Colonic mucosa (tissue), 4 donors: ENCODE measurements around the gene CEP170B. TPM values are rescaled to one million over a fixed set of nuclear protein-coding genes. Genes with fewer than 3 reads are reported as not detected.
"Not testable (repeated sequence)": the region's sequence is repeated elsewhere in the genome, so short reads cannot be mapped to it uniquely, and the experiment has no call there.

Experiments used
- DNase-seq: peaks from one replicate; pipeline ENCODE4 v3.0.0-alpha.2; 2020
- H3K27ac ChIP-seq: fragments of 200-600 bp; one replicate; pipeline ENCODE4 v1.8.0; 2021
- H3K27me3 ChIP-seq: fragments of 200-600 bp; one replicate; pipeline ENCODE4 v1.8.0; 2021
- H3K36me3 ChIP-seq: fragments of 200-600 bp; one replicate; pipeline ENCODE4 v1.8.0; 2021
- H3K4me1 ChIP-seq: fragments of 200-600 bp; one replicate; pipeline ENCODE4 v1.8.0; 2021; ENCODE audit warnings: mild to moderate bottlenecking
- H3K4me3 ChIP-seq: fragments of 200-600 bp; one replicate; pipeline ENCODE4 v1.8.0; 2021
- H3K9ac ChIP-seq, 2 donors: one replicate each; pipeline ENCODE4 v1.7.0; 2013; ENCODE audit warnings: control low read depth in 2 of 2, low read depth in 2 of 2, low read length in 2 of 2
- H3K9me3 ChIP-seq: fragments of 200-600 bp; one replicate; pipeline ENCODE4 v1.8.0; 2021
- intact Hi-C: fragments of 100-400 bp; cut with DNase I; formaldehyde crosslinking; loops from one replicate; pipeline ENCODE4 v1.14.1; 2022
- total RNA-seq, 2 donors: library from RNA; stranded (reverse); fragmentation: NEBNext Ultra II Directional in 1 of 2; extraction: Animal tissue kit (Norgen Biotek cat#: 25700) in 1 of 2; gene quantifications; one replicate each; pipeline ENCODE4 v1.2.1, GENCODE V29; 2021
- TF ChIP-seq, protein P1 (sequence below): fragments of 200-600 bp; IDR thresholded peaks from one replicate; pipeline ENCODE4 v1.8.0; 2022; ENCODE audit warnings: antibody characterized with exemption, mild to moderate bottlenecking
- donor health status: healthy.
- donor health status: DM: no; HTN: no; CAD: no.
- donor health status: DM: no; HTN: no; CAD: no.

CEP170B gene
- total RNA-seq, 2 donors from 2014 or later = 57.2 to 110 TPM

DNA sequence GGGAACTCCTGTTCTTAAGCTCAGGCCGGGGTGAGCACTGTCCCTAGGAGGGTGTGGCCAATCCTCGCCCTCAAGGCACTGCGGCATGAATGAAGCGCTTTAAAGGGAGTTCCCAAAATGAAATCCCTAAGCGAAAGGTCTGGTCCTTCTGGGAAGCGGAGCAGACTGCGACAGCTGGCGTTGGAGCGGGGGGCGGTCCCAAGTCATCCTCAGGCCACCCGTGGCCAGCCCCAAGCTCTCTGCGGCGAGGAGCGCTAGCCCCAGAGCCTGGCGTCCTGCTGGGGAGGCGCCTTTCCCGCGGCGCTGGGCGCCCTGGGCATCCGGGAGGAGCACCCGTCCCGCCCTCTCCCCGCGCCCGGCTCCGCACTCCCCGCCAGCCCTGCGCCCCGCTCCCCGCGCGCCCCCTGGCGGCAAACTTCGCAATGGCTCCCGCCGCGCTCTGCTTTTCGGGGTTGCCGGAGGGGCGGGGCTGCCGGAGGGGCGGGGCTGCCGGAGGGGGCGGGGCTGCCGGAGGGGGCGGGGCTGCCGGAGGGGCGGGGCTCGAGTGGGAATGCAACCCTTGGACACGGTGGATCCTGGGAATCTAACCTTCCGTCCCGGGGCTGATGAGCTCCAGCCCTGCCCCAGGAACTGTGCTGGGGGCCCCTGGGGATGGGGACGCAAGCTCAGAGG lies 38.7 kb upstream of the CEP170B start:
- no peaks in the 10 kb centered on the region for H3K36me3 ChIP-seq
- TF ChIP-seq, protein P1, sequence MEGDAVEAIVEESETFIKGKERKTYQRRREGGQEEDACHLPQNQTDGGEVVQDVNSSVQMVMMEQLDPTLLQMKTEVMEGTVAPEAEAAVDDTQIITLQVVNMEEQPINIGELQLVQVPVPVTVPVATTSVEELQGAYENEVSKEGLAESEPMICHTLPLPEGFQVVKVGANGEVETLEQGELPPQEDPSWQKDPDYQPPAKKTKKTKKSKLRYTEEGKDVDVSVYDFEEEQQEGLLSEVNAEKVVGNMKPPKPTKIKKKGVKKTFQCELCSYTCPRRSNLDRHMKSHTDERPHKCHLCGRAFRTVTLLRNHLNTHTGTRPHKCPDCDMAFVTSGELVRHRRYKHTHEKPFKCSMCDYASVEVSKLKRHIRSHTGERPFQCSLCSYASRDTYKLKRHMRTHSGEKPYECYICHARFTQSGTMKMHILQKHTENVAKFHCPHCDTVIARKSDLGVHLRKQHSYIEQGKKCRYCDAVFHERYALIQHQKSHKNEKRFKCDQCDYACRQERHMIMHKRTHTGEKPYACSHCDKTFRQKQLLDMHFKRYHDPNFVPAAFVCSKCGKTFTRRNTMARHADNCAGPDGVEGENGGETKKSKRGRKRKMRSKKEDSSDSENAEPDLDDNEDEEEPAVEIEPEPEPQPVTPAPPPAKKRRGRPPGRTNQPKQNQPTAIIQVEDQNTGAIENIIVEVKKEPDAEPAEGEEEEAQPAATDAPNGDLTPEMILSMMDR = peak; percentile 88
- no peaks in the 10 kb centered on the region for H3K9me3 ChIP-seq
- H3K4me1 ChIP-seq = peaks cover 13% of the 10 kb centered on the region
- H3K9ac ChIP-seq = peak overlapping the region; percentile 34 to 66
- peak overlapping the region; percentile 53 for H3K27ac ChIP-seq
- intact Hi-C loops = loop anchor here (2.0 kb wide), 1 partner anchor 58 kb away; no protein-coding TSS in a partner anchor
- H3K4me3 ChIP-seq = peak overlapping the region; percentile 63
- no peaks in the 10 kb centered on the region for H3K27me3 ChIP-seq
- DNase-seq = peak; percentile 96

DNA sequence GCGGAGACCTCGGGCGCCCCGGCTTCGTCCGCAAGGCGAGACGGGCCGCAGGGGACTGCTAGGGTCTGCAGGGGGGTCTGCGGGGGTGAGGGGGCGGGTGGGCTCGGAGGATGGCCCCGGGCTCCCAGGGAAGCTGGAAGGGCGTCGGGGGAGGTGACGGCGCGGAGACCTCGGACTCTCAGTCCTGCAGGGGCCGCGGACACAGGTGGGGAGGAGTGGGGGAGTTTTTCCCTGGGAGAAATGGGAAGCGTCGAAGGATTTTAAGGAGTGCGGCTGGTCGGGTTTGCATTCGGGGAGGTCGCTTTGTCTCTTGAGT lies 38.2 kb upstream of the CEP170B start:
- no peak overlapping the region for H3K27ac ChIP-seq
- H3K4me1 ChIP-seq = peaks cover 13% of the 10 kb centered on the region
- no peaks in the 10 kb centered on the region for H3K36me3 ChIP-seq
- TF ChIP-seq, protein P1 = no peak
- intact Hi-C loops = loop anchor here (2.0 kb wide), 1 partner anchor 58 kb away; no protein-coding TSS in a partner anchor
- H3K4me3 ChIP-seq = peak overlapping the region; percentile 63
- no peak for DNase-seq
- peak overlapping the region; percentile 55 to 66 for H3K9ac ChIP-seq
- no peaks in the 10 kb centered on the region for H3K27me3 ChIP-seq
- H3K9me3 ChIP-seq = no peaks in the 10 kb centered on the region

DNA sequence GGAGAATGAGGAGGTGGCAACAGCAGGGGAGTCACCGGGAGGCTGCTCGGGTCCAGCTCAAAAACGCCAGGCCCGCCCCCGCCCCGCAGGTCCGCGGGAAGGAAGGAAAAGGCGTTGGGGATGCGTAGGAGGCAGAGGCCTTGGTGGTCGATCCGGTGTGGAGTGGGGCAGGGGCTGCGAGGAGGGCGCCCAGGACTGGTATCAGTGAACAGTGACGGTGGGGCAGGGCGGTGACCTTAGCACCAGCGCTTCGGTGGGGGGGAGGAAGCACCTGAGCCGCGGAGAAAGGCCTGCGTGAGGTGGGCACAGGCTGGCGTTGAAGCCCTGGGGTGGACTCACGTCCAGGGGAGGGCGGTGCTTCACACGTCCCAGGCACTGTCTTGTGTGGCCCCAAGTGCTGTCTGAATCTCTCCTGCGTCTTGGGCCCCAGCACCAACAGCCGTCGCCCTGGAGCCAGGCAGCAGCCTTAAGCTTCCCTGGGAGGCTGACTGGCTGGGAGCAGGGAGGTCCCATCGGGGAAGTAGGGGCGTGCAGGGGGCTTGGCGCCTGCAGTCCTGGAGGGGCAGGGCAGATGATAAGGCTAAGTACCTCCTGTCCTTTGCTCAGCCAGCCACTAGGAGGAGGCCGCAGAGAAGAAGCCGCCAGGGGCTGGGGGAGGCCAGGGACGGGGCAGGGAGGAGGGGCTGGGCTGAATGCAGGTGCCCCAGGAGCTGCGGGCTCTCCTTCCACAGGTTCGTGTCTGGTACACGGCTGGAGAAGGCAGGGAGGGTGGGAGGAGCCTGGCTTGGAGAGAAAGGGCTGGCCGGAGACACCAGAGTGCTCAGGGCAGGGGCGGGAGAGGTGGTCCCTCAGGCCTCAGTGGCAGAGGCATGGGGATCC lies 37.7 kb upstream of the CEP170B start:
- TF ChIP-seq, protein P1 = peak; percentile 40
- H3K27me3 ChIP-seq = no peaks in the 10 kb centered on the region
- no peaks in the 10 kb centered on the region for H3K36me3 ChIP-seq
- intact Hi-C loops = loop anchor here (2.0 kb wide), 1 partner anchor 59 kb away; no protein-coding TSS in a partner anchor
- peak overlapping the region; percentile 63 for H3K4me3 ChIP-seq
- no peaks in the 10 kb centered on the region for H3K9me3 ChIP-seq
- peaks cover 13% of the 10 kb centered on the region for H3K4me1 ChIP-seq
- H3K9ac ChIP-seq = peak overlapping the region; percentile 55 to 66
- DNase-seq = peak; percentile 44
- H3K27ac ChIP-seq = no peak overlapping the region

DNA sequence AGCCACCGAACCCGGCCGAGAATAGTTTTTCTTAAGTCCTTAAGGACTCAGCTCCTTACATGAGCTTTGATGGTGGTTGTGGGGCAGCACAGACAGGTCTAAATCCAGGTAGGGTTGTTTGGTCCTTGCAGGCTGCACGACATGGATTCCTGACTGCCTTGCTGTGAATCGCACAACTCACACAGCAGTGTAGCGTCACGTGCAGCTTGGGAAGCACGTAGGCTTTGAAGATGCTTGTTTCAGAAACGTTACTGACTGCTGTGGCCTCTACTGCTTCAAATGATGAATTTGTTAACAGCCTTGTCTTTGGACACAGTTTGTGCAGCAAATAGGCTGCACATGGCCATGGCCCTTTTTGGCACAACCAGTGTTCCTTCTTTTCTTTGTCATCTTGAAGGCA lies 34.3 kb upstream of the CEP170B start:
- Histone ChIP-seq H3K9me3 (no peaks in the 10 kb centered on the region), H3K4me3 (no peak overlapping the region), H3K4me1 (peaks cover 10% of the 10 kb centered on the region), H3K9ac (no peak overlapping the region), H3K27me3 (no peaks in the 10 kb centered on the region), H3K36me3 (no peaks in the 10 kb centered on the region), H3K27ac (no peak overlapping the region)
- TF ChIP-seq, protein P1 = no peak
- no peak for DNase-seq
- intact Hi-C loops = no loop called here

DNA sequence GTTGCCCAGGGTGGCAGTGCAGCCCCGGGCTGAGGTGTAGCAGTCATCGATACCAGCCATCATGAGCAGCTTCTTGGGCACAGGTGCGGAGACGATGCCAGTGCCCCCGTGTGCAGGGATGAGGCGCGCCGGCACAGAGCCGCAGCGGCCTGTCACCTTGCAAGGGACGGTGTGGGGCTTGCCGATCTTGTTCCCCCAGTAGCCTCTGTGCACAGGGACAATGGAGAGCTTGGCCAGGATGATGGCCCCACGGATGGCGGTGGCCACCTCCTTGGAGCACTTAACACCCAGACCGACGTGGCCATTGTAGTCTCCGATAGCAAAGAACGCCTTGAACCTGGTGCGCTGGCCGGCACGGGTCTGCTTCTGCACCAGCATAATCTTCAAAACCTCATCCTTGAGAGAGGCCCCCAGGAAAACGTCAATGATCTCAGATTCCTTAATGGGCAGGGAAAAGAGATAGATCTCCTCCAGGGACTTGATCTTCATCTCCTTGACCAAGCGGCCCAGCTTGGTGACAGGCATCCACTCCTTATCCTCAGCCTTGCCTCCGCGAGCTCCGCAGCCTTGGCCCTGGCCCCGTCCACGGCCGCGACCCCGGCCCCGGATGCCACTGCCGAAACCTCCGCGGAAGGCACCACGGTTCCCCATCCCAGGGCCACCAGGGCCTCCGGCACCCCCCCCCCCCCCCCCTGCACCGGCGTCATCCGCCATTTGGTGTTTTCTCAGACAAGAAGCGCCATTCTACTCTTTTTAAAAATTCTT lies 28.7 kb upstream of the CEP170B start:
- DNase-seq, H3K4me3 ChIP-seq, H3K27ac ChIP-seq, H3K4me1 ChIP-seq, intact Hi-C loops, H3K9me3 ChIP-seq, H3K27me3 ChIP-seq, H3K9ac ChIP-seq, H3K36me3 ChIP-seq: not testable (repeated sequence)
